GM21367 (cell line): ENCODE data around the gene BTBD9.
"Not testable (repeated sequence)": the region's sequence is repeated elsewhere in the genome, so short reads cannot be mapped to it uniquely, and the experiment has no call there.

Source experiments
- ATAC-seq: cut with Tn5 transposase; IDR thresholded peaks from one replicate; pipeline ENCODE4 v1.9.1; 2021; ENCODE audit not compliant: unreplicated experiment

BTBD9 gene

GRCh38 chr6:38350942-38351341, 288.8 kb downstream of the BTBD9 start:
- ATAC-seq = no peak

- no peak for ATAC-seq
Observed at GRCh38 chr6:38350220-38350619, 289.5 kb downstream of the BTBD9 start.

- ATAC-seq = no peak
Observed at GRCh38 chr6:38349795-38350194, 289.9 kb downstream of the BTBD9 start.

GRCh38 chr6:38349221-38349620, 290.5 kb downstream of the BTBD9 start:
- no peak for ATAC-seq

- no peak for ATAC-seq
Observed at GRCh38 chr6:38348371-38348770, 291.4 kb downstream of the BTBD9 start.

GRCh38 chr6:38347829-38348228, 291.9 kb downstream of the BTBD9 start:
- not testable (repeated sequence) for ATAC-seq

GRCh38 chr6:38346291-38347079, 293.2 kb downstream of the BTBD9 start:
- no peak for ATAC-seq

GRCh38 chr6:38345586-38345985, 294.1 kb downstream of the BTBD9 start:
- ATAC-seq = no peak

GRCh38 chr6:38341496-38341895, 298.2 kb downstream of the BTBD9 start:
- no peak for ATAC-seq

GRCh38 chr6:38339914-38340313, 299.8 kb downstream of the BTBD9 start:
- no peak for ATAC-seq

- no peak for ATAC-seq
Observed at GRCh38 chr6:38337819-38338465, 301.8 kb downstream of the BTBD9 start.

- ATAC-seq = no peak
Observed at GRCh38 chr6:38336922-38337321, 302.8 kb downstream of the BTBD9 start.

- ATAC-seq = no peak
Observed at GRCh38 chr6:38326837-38327236, 312.9 kb downstream of the BTBD9 start.

- no peak for ATAC-seq
Observed at GRCh38 chr6:38323216-38323615, 316.5 kb downstream of the BTBD9 start.

- no peak for ATAC-seq
Observed at GRCh38 chr6:38322138-38322537, 317.6 kb downstream of the BTBD9 start.

- no peak for ATAC-seq
Observed at GRCh38 chr6:38320843-38321242, 318.9 kb downstream of the BTBD9 start.

GRCh38 chr6:38320358-38320757, 319.4 kb downstream of the BTBD9 start:
- no peak for ATAC-seq

GRCh38 chr6:38319256-38320212, 320.2 kb downstream of the BTBD9 start:
- ATAC-seq = no peak

GRCh38 chr6:38316099-38316868, 323.4 kb downstream of the BTBD9 start:
- ATAC-seq = no peak

- no peak for ATAC-seq
Observed at GRCh38 chr6:38311201-38311600, 328.5 kb downstream of the BTBD9 start.

- no peak for ATAC-seq
Observed at GRCh38 chr6:38310061-38310460, 329.7 kb downstream of the BTBD9 start.
